MM.1S (cell line): ENCODE measurements around the gene OR2V2.

Experiments
- CTCF ChIP-seq: fragments of 300-600 bp; sonication (generic); IDR thresholded peaks from 2 replicates; pipeline ENCODE4 v1.5.1; 2016; ENCODE audit warnings: antibody characterized with exemption, low read length, mixed read lengths
- EZH2 ChIP-seq: fragments of 300-600 bp; sonication (generic); optimal IDR thresholded peaks from 2 replicates; pipeline ENCODE3; 2017; ENCODE audit warnings: low read depth, mild to moderate bottlenecking, antibody characterized with exemption, low read length, mixed read lengths
- EZH2phosphoT487 ChIP-seq: fragments of 300-600 bp; sonication (generic); IDR thresholded peaks from 2 replicates; pipeline ENCODE4 v1.6.1; 2018; ENCODE audit warnings: antibody characterized with exemption, low read length

GRCh38 chr5:181114844-181115778, 32.3 kb upstream of the OR2V2 start:
- TF ChIP-seq CTCF (no peak), EZH2 (no peak), EZH2phosphoT487 (no peak)
